OCI-LY7 (cell line): ENCODE data around the gene NOS3. TPM values are rescaled to one million over a fixed set of nuclear protein-coding genes. Genes with fewer than 3 reads are reported as not detected.

Source experiments
- BruUV-seq: library from RNA; stranded (reverse); fragments of 400-500 nt; replicated peaks from 2 replicates; lab custom pipeline; 2021; lab: Mats Ljungman, UMichigan
- CTCF ChIA-PET: fragments of 300-600 bp; sonication (Branson Sonifier 250); formaldehyde crosslinking; loops from one replicate; lab custom pipeline; 2022; ENCODE audit warnings: antibody characterized with exemption; ENCODE audit not compliant: unreplicated experiment; lab: Charles Lee
- POLR2A ChIA-PET: fragments of 300-600 bp; sonication (Branson Sonifier 250); formaldehyde crosslinking; loops from one replicate; lab custom pipeline; 2022; ENCODE audit warnings: antibody characterized with exemption; lab: Charles Lee
- DNase-seq: peaks from one replicate; pipeline ENCODE4 v3.0.0-alpha.2; 2015; ENCODE audit warnings: low spot score
- H2AFZ ChIP-seq: fragments of 200-600 bp; sonication (generic), shearing (Covaris generic); 2 replicates; pipeline ENCODE4 v1.6.1; 2014; ENCODE audit warnings: mild to moderate bottlenecking, antibody characterized with exemption, low read length, moderate library complexity
- H3K27ac ChIP-seq: fragments of 200-600 bp; sonication (generic); 2 replicates; pipeline ENCODE4 v1.5.1; 2014; ENCODE audit warnings: mixed run types, low read depth, mild to moderate bottlenecking, moderate library complexity, low read length, inconsistent platforms; ENCODE audit not compliant: poor library complexity, severe bottlenecking
- H3K36me3 ChIP-seq: fragments of 200-600 bp; sonication (generic); 2 replicates; pipeline ENCODE4 v1.6.1; 2014; ENCODE audit warnings: mild to moderate bottlenecking, antibody characterized with exemption, low read length, moderate library complexity, mixed read lengths; ENCODE audit not compliant: insufficient read depth
- H3K4me1 ChIP-seq: fragments of 200-600 bp; sonication (generic); 2 replicates; pipeline ENCODE4 v1.5.1; 2014; ENCODE audit warnings: mild to moderate bottlenecking, low read length; ENCODE audit not compliant: insufficient read depth, poor library complexity, severe bottlenecking
- H3K4me2 ChIP-seq: fragments of 200-600 bp; sonication (generic); 2 replicates; pipeline ENCODE4 v1.6.1; 2014; ENCODE audit warnings: mild to moderate bottlenecking, low read length
- H3K4me3 ChIP-seq: fragments of 200-600 bp; sonication (generic); 2 replicates; pipeline ENCODE4 v1.5.1; 2014; ENCODE audit warnings: mild to moderate bottlenecking, low read depth, low read length; ENCODE audit not compliant: poor library complexity, severe bottlenecking
- H3K79me2 ChIP-seq: fragments of 200-600 bp; sonication (generic); 2 replicates; pipeline ENCODE4 v1.6.1; 2016; ENCODE audit warnings: low read depth, mild to moderate bottlenecking, low read length, moderate library complexity, mixed read lengths; ENCODE audit not compliant: insufficient read depth
- H3K9me2 ChIP-seq: fragments of 200-600 bp; sonication (generic); 2 replicates; pipeline ENCODE4 v1.6.1; 2016; ENCODE audit warnings: mild to moderate bottlenecking, low read length, mixed read lengths; ENCODE audit not compliant: insufficient read depth
- H3K9me3 ChIP-seq: fragments of 200-600 bp; sonication (generic); 2 replicates; pipeline ENCODE4 v1.6.1; 2014; ENCODE audit warnings: mild to moderate bottlenecking, mixed run types, low read length, mixed read lengths
- H4K20me1 ChIP-seq: fragments of 200-600 bp; sonication (generic); 2 replicates; pipeline ENCODE4 v1.6.1; 2014; ENCODE audit warnings: mild to moderate bottlenecking, antibody characterized with exemption, low read length, moderate library complexity, mixed read lengths; ENCODE audit not compliant: insufficient read depth
- CTCF ChIP-seq: fragments of 200-600 bp; sonication (generic); conservative IDR thresholded peaks from 2 replicates; pipeline ENCODE4 v1.5.1; 2014; ENCODE audit warnings: mild to moderate bottlenecking, antibody characterized with exemption, low read length, moderate library complexity, mixed read lengths
- EZH2phosphoT487 ChIP-seq: fragments of 200-600 bp; sonication (generic); IDR thresholded peaks from 2 replicates; pipeline ENCODE4 v1.6.1; 2018; ENCODE audit warnings: low read depth, borderline replicate concordance, mild to moderate bottlenecking, mixed run types, antibody characterized with exemption, low read length, moderate library complexity, mixed read lengths
- intact Hi-C: fragments of 100-400 bp; cut with micrococcal nuclease; formaldehyde crosslinking; loops from one replicate; pipeline ENCODE4 v1.10.0; 2022; ENCODE audit not compliant: unreplicated experiment
- total RNA-seq, 2 experiments: library from RNA; depleted of rRNA in 1 of 2; stranded (reverse); fragments of >200 nt in 1 of 2; shearing (Covaris generic) in 1 of 2; gene quantifications; 2 replicates each; pipeline ENCODE4 v1.2.3, GENCODE V29; 2014 to 2022

NOS3 gene
- total RNA-seq, 2 experiments from 2014 or later, result 0.78 to 0.82 TPM

GRCh38 chr7:151053096-151053495 is 62.3 kb downstream of the NOS3 start:
- POLR2A ChIA-PET, result no interaction called here
- CTCF ChIA-PET, result interaction anchor here (0.7 kb wide), 1 partner anchor 77 kb away, joined by 3 read pairs; no protein-coding TSS in a partner anchor
- H3K9me2 ChIP-seq, result no peaks in the 10 kb centered on the region
- no peaks in the 10 kb centered on the region for H3K79me2 ChIP-seq
- no peak overlapping the region for H3K4me2 ChIP-seq
- DNase-seq, result no peak
- H3K27ac ChIP-seq, result no peak overlapping the region
- no peak for TF ChIP-seq EZH2phosphoT487
- TF ChIP-seq CTCF, result no peak
- peaks cover 14% of the 10 kb centered on the region for H3K4me1 ChIP-seq
- no peaks in the 10 kb centered on the region for H4K20me1 ChIP-seq
- H3K36me3 ChIP-seq, result no peaks in the 10 kb centered on the region
- H3K4me3 ChIP-seq, result no peak overlapping the region
- intact Hi-C loops, result no loop called here
- no peaks in the 10 kb centered on the region for H3K9me3 ChIP-seq
- BruUV-seq, result no TSS peak
- H2AFZ ChIP-seq, result no peak overlapping the region

- Histone ChIP-seq H4K20me1 (no peaks in the 10 kb centered on the region), H3K9me2 (no peaks in the 10 kb centered on the region), H3K27ac (no peak overlapping the region), H3K4me3 (no peak overlapping the region), H3K4me2 (no peak overlapping the region), H3K36me3 (no peaks in the 10 kb centered on the region), H3K79me2 (no peaks in the 10 kb centered on the region), H2AFZ (no peak overlapping the region), H3K4me1 (peaks cover 19% of the 10 kb centered on the region), H3K9me3 (no peaks in the 10 kb centered on the region)
- DNase-seq, result no peak
- intact Hi-C loops, result no loop called here
- ChIA-PET POLR2A (no interaction called here), CTCF (no interaction called here)
- TF ChIP-seq CTCF (no peak), EZH2phosphoT487 (no peak)
- no TSS peak for BruUV-seq
These were observed 62.9 kb downstream of the NOS3 start for GRCh38 chr7:151053751-151054150.

- Histone ChIP-seq H3K4me2 (peak overlapping the region; percentile 88), H3K4me1 (peaks cover 34% of the 10 kb centered on the region), H3K9me3 (no peaks in the 10 kb centered on the region), H4K20me1 (no peaks in the 10 kb centered on the region), H3K9me2 (no peaks in the 10 kb centered on the region), H3K27ac (no peak overlapping the region), H3K79me2 (peaks cover 14% of the 10 kb centered on the region; the same call in 1 of the 2 replicates), H3K4me3 (no peak overlapping the region), H2AFZ (no peak overlapping the region), H3K36me3 (no peaks in the 10 kb centered on the region)
- no TSS peak for BruUV-seq
- POLR2A ChIA-PET, result no interaction called here
- intact Hi-C loops, result no loop called here
- TF ChIP-seq CTCF, result 0 out of 2 replicates have a peak, but pooled peaks have one; percentile 26
- TF ChIP-seq EZH2phosphoT487, result no peak
- CTCF ChIA-PET, result no interaction called here
- peak; percentile 14 for DNase-seq
These were observed 65.5 kb downstream of the NOS3 start for GRCh38 chr7:151056283-151056665.
